T-cell (primary cell): Measurements from ENCODE around the gene UPF3A. TPM values are rescaled to one million over a fixed set of nuclear protein-coding genes. Genes with fewer than 3 reads are reported as not detected.
"Not testable (repeated sequence)": the region's sequence is repeated elsewhere in the genome, so short reads cannot be mapped to it uniquely, and the experiment has no call there.

Experiments
- ATAC-seq, 4 experiments: fragments of 200-7000 bp in 3 of 4; fragments of 150-1000 bp in 1 of 4; cut with Tn5 transposase; replicated peaks in 1 of 4; 1 replicate in 3 of 4; 2 replicates in 1 of 4; pipeline ENCODE4 v1.10.0; 2021; ENCODE audit warnings: moderate library complexity in 3 of 4, mild to moderate bottlenecking in 2 of 4, moderate number of reproducible peaks in 1 of 4
- CTCF ChIA-PET, 2 donors: fragments of 300-600 bp; sonication (Branson Sonifier 250); formaldehyde crosslinking; loops; one replicate each; lab custom pipeline; 2022; ENCODE audit warnings: antibody characterized with exemption in 2 of 2; lab: Charles Lee
- POLR2A ChIA-PET, 2 donors: fragments of 300-600 bp; sonication (Branson Sonifier 250); formaldehyde crosslinking; loops; one replicate each; lab custom pipeline; 2022; ENCODE audit warnings: antibody characterized with exemption in 2 of 2; lab: Charles Lee
- DNase-seq, 35 experiments: peaks; one replicate each; pipeline versions ENCODE4 v3.0.0 to v3.0.0-alpha.2; 2013 to 2023
- H3K27ac ChIP-seq: one replicate; pipeline ENCODE4 v1.5.1; 2013; ENCODE audit warnings: low read length
- H3K27me3 ChIP-seq, 2 experiments: replicated peaks in 1 of 2; 1 replicate in 1 of 2; 2 replicates in 1 of 2; pipeline versions ENCODE4 v1.6.1 to v1.7.0; 2013; ENCODE audit warnings: low read length in 1 of 2, mixed read lengths in 1 of 2; ENCODE audit not compliant: control insufficient read depth in 2 of 2, insufficient read depth in 2 of 2; ENCODE audit errors: extremely low read depth in 1 of 2
- H3K36me3 ChIP-seq, 2 donors: 1 replicate in 1 of 2; 2 replicates in 1 of 2; pipeline versions ENCODE4 v1.6.1 to v1.7.0; 2013; ENCODE audit warnings: low read length in 1 of 2; ENCODE audit not compliant: control insufficient read depth in 2 of 2, insufficient read depth in 1 of 2; ENCODE audit errors: extremely low read depth in 1 of 2
- H3K4me1 ChIP-seq, 2 experiments: 1 replicate in 1 of 2; 2 replicates in 1 of 2; pipeline versions ENCODE4 v1.6.1 to v1.7.0; 2013; ENCODE audit warnings: low read length in 2 of 2, mixed read lengths in 1 of 2; ENCODE audit not compliant: insufficient read depth in 2 of 2, control insufficient read depth in 1 of 2; ENCODE audit errors: extremely low read depth in 1 of 2
- H3K4me3 ChIP-seq, 2 donors: 1 replicate in 1 of 2; 2 replicates in 1 of 2; pipeline versions ENCODE4 v1.5.1 to v1.7.0; 2013; ENCODE audit warnings: mild to moderate bottlenecking in 2 of 2, low read length in 1 of 2, moderate library complexity in 1 of 2; ENCODE audit not compliant: control insufficient read depth in 1 of 2; ENCODE audit errors: extremely low read depth in 1 of 2
- H3K9me3 ChIP-seq: 2 replicates; pipeline ENCODE4 v1.7.0; 2013
- H3K27ac Mint-ChIP-seq, 2 donors: one replicate each; pipeline ENCODE4 v1.8.0; 2020 to 2021; ENCODE audit warnings: mild to moderate bottlenecking in 2 of 2, mixed read lengths in 2 of 2
- H3K27me3 Mint-ChIP-seq, 2 donors: one replicate each; pipeline ENCODE4 v1.8.0; 2021 to 2022; ENCODE audit warnings: mixed read lengths in 2 of 2
- H3K36me3 Mint-ChIP-seq: one replicate; pipeline ENCODE4 v1.8.0; 2021; ENCODE audit warnings: mixed read lengths
- H3K4me1 Mint-ChIP-seq, 3 donors: one replicate each; pipeline ENCODE4 v1.8.0; 2020 to 2022; ENCODE audit warnings: mixed read lengths in 3 of 3, mild to moderate bottlenecking in 1 of 3
- H3K4me3 Mint-ChIP-seq, 3 donors: one replicate each; pipeline ENCODE4 v1.8.0; 2020 to 2022; ENCODE audit warnings: mild to moderate bottlenecking in 3 of 3, mixed read lengths in 3 of 3, moderate library complexity in 3 of 3
- H3K9me3 Mint-ChIP-seq, 3 donors: one replicate each; pipeline ENCODE4 v1.8.0; 2020 to 2022; ENCODE audit warnings: mixed read lengths in 3 of 3
- WGBS: methylation state at CpG from one replicate; pipeline ENCODE4 v1.1.5; 2013; ENCODE audit warnings: missing lambda C conversion rate; ENCODE audit not compliant: insufficient coverage; 5-methylcytosine and 5-hydroxymethylcytosine counted together
- total RNA-seq, 35 experiments: library from RNA in 6 of 35; stranded (reverse) in 6 of 35; fragments of 120-200 nt in 1 of 35; gene quantifications; one replicate each; pipeline versions ENCODE4 v1.2.1 to v1.2.4 and lab custom pipeline; 2013 to 2026

UPF3A gene
- total RNA-seq, 5 donors from 2014 or later (not counting 1 experiment from before 2014, with no cell fraction given) = 40.5 to 105 (median 68.0) TPM

GRCh38 chr13:114339857-114340534, 58.6 kb downstream of the UPF3A start:
- no peaks in the 10 kb centered on the region for H3K36me3 Mint-ChIP-seq
- no peaks in the 10 kb centered on the region for H3K36me3 ChIP-seq
- H3K4me3 ChIP-seq = no peak overlapping the region
- no peaks in the 10 kb centered on the region for H3K9me3 ChIP-seq
- H3K4me1 ChIP-seq = peaks cover 0 to 24% of the 10 kb centered on the region in 2 experiments
- no peak overlapping the region for H3K27ac Mint-ChIP-seq
- no peak overlapping the region for H3K4me3 Mint-ChIP-seq
- ATAC-seq = peak; percentile 31 to 72 (median 52)
- H3K9me3 Mint-ChIP-seq = peaks cover 0 to 3% (median 0%) of the 10 kb centered on the region in 3 donors
- POLR2A ChIA-PET = interaction anchor here in 1 of 2 donors (0.6 to 0.7 kb wide), 2 partner anchors 459 to 599 kb away, joined by 3 to 4 read pairs; no protein-coding TSS in a partner anchor
- H3K27me3 Mint-ChIP-seq = no peaks in the 10 kb centered on the region
- peak in 33 of 35 experiments; percentile 9 to 71 (median 32) for DNase-seq
- no peak overlapping the region for H3K27ac ChIP-seq
- CTCF ChIA-PET = interaction anchor here in 1 of 2 donors (0.7 kb wide), 1 partner anchor 10 kb away, joined by 3 read pairs; no protein-coding TSS in a partner anchor
- peaks cover 8 to 20% (median 10%) of the 10 kb centered on the region in 3 donors for H3K4me1 Mint-ChIP-seq
- 20% methylated on average over 1 of the region's 10 CpGs for WGBS
- H3K27me3 ChIP-seq = no peaks in the 10 kb centered on the region

- Histone ChIP-seq H3K4me3 (no peak overlapping the region), H3K9me3 (no peaks in the 10 kb centered on the region), H3K27me3 (peaks cover 0 to 2% of the 10 kb centered on the region in 2 experiments), H3K36me3 (no peaks in the 10 kb centered on the region), H3K27ac (no peak overlapping the region), H3K4me1 (peaks cover 0 to 23% of the 10 kb centered on the region in 2 experiments)
- Mint-ChIP-seq H3K36me3 (no peaks in the 10 kb centered on the region), H3K4me3 (no peak overlapping the region), H3K4me1 (peaks cover 7 to 15% (median 8%) of the 10 kb centered on the region in 3 donors), H3K27ac (no peak overlapping the region), H3K9me3 (no peaks in the 10 kb centered on the region), H3K27me3 (peaks cover 0 to 6% of the 10 kb centered on the region in 2 donors)
- DNase-seq = peak in 1 of 35 experiments; percentile 11
- 59% methylated on average over 7 of the region's 14 CpGs for WGBS
- ChIA-PET CTCF (interaction anchor here in 1 of 2 donors (0.7 kb wide), 1 partner anchor 9 kb away, joined by 3 read pairs; no protein-coding TSS in a partner anchor), POLR2A (interaction anchor here in 1 of 2 donors (0.6 to 0.7 kb wide), 2 partner anchors 460 to 600 kb away, joined by 3 to 4 read pairs; no protein-coding TSS in a partner anchor)
- ATAC-seq = no peak
Observed at GRCh38 chr13:114341003-114341777, 59.8 kb downstream of the UPF3A start.

DNA sequence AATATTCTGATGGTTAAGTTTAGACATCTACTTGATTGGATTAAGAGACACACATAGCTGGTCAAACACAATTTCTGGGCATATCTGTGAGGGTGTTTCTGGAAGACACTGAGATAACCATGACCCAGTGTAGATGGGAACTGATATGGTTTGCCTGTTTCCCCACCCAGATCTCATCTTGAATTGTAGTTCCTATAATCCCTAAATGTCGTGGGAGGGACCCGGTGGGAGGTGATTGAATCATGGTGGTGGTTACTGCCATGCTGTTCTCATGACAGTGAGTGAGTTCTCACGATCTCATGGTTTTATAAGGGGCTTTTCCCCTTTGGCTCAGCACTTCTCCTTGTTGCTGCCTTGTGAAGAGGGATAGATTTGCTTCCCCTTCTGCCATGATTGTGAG, 65.9 kb downstream of the UPF3A start:
- H3K9me3 Mint-ChIP-seq, H3K36me3 Mint-ChIP-seq, H3K27me3 ChIP-seq, H3K27ac ChIP-seq, DNase-seq, H3K4me3 ChIP-seq, H3K4me3 Mint-ChIP-seq, H3K4me1 Mint-ChIP-seq, ATAC-seq, H3K36me3 ChIP-seq, H3K4me1 ChIP-seq, H3K27ac Mint-ChIP-seq, CTCF ChIA-PET, H3K9me3 ChIP-seq: not testable (repeated sequence)
- peaks cover 11 to 41% of the 10 kb centered on the region in 2 donors for H3K27me3 Mint-ChIP-seq
- POLR2A ChIA-PET = interaction anchor here in 1 of 2 donors (0.7 kb wide), 1 partner anchor 27 kb away, joined by 3 read pairs; no protein-coding TSS in a partner anchor
- no CpG with 5 or more reads among the region's 3 CpGs for WGBS

GRCh38 chr13:114352763-114353162, 71.4 kb downstream of the UPF3A start:
- H3K27ac Mint-ChIP-seq, POLR2A ChIA-PET, H3K4me1 ChIP-seq, H3K4me3 ChIP-seq, ATAC-seq, H3K9me3 Mint-ChIP-seq, CTCF ChIA-PET, H3K27ac ChIP-seq, H3K27me3 ChIP-seq, H3K4me1 Mint-ChIP-seq, H3K4me3 Mint-ChIP-seq, H3K36me3 ChIP-seq, H3K9me3 ChIP-seq, H3K36me3 Mint-ChIP-seq: not testable (repeated sequence)
- peaks cover 11 to 27% of the 10 kb centered on the region in 2 donors for H3K27me3 Mint-ChIP-seq
- WGBS = 78% methylated on average over 23 of the region's 34 CpGs
- peak in 17 of 35 experiments; percentile 6 to 49 (median 26) for DNase-seq

DNA sequence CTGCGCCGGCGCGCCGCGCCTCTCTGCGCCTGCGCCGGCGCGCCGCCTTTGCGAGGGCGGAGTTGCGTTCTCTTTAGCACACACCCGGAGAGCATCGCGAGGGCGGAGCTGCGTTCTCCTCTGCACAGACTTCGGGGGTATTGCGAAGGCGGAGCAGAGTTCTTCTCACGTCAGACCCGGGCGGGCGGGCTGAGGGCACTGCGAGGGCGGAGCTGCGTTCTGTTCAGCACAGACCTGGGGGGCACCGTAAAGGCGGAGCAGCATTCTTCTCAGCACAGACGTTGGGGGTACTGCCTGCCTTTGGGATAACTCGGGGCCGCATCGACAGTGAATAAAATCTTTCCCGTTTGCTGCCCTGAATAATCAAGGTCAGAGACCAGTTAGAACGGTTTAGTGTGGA, 72.0 kb downstream of the UPF3A start:
- H3K27me3 ChIP-seq, CTCF ChIA-PET, H3K4me1 ChIP-seq, H3K27ac ChIP-seq, H3K36me3 Mint-ChIP-seq, H3K4me3 Mint-ChIP-seq, H3K4me3 ChIP-seq, DNase-seq, H3K27ac Mint-ChIP-seq, POLR2A ChIA-PET, H3K9me3 Mint-ChIP-seq, H3K9me3 ChIP-seq, H3K36me3 ChIP-seq, H3K4me1 Mint-ChIP-seq, ATAC-seq: not testable (repeated sequence)
- WGBS = 87% methylated on average over 9 of the region's 38 CpGs
- H3K27me3 Mint-ChIP-seq = peaks cover 11 to 21% of the 10 kb centered on the region in 2 donors
